Right ventricle myocardium superior (tissue), 1 donor: ENCODE data around the gene COLEC11. TPM values are rescaled to one million over a fixed set of nuclear protein-coding genes. Genes with fewer than 3 reads are reported as not detected.
"Not testable (repeated sequence)": the region's sequence is repeated elsewhere in the genome, so short reads cannot be mapped to it uniquely, and the experiment has no call there.

Source experiments
- ATAC-seq: fragments of 200-7000 bp; cut with Tn5 transposase; one replicate; pipeline ENCODE4 v1.9.1; 2020; ENCODE audit warnings: mild to moderate bottlenecking; ENCODE audit not compliant: poor library complexity
- DNase-seq: peaks from one replicate; pipeline ENCODE4 v3.0.0-alpha.2; 2020
- intact Hi-C: fragments of 100-400 bp; cut with DNase I; formaldehyde crosslinking; loops from one replicate; pipeline ENCODE4 v1.11.2; 2022
- total RNA-seq: library from RNA; stranded (reverse); fragmentation: NEBNext Ultra II Directional; extraction: Animal tissue kit (Norgen Biotek cat#: 25700); gene quantifications from one replicate; pipeline ENCODE4 v1.2.1, GENCODE V29; 2021
- donor health status: DM: no; HTN: yes; CAD: no; lungs with severe emphysema.

The COLEC11 gene
- total RNA-seq, 1 donor from 2014 or later: 2.9 TPM

- intact Hi-C loops: no loop called here
- DNase-seq (no peak), ATAC-seq (no peak)
These were observed 6.8 kb downstream of the COLEC11 start for GRCh38 chr2:3601561-3602271.

GRCh38 chr2:3602553-3603339 is 7.8 kb downstream of the COLEC11 start:
- no peak for DNase-seq
- no peak for ATAC-seq
- intact Hi-C loops: no loop called here

DNA sequence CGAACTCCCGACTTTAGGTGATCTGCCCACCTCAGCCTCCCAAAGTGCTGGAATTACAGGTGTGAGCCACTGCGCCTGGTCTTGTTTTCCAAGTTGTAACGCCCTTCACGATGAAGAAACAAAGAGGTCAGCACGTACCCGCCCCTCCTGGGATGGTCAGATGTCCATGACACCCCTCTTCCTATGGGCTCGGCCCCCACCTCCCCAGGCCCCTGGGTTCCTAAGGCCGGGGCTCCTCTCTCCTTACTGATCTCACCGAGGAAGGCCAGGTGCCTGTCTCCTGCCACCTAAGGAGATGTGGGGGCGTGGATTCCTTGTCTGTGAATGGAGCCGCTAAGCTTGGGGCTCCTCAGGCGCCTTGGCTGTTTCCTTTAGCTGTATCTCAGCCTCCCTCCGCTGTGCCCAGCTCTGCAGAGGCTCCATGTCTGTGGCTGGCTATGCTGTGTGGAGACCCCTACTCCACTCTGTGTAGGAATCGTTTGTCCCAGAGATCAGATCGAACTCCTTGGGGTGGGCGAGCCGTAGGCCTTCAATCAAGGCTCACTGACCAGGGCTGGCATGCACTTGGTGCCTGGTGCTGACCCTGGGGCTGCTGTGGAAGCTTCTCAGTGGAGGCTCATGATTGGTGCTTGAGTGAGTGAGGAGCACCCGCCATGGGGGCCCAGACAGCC is 8.8 kb downstream of the COLEC11 start:
- ATAC-seq (no peak), DNase-seq (no peak)
- intact Hi-C loops: no loop called here

- no peak for DNase-seq
- no peak for ATAC-seq
- intact Hi-C loops: no loop called here
These were observed 9.4 kb downstream of the COLEC11 start for GRCh38 chr2:3604207-3604877.

DNA sequence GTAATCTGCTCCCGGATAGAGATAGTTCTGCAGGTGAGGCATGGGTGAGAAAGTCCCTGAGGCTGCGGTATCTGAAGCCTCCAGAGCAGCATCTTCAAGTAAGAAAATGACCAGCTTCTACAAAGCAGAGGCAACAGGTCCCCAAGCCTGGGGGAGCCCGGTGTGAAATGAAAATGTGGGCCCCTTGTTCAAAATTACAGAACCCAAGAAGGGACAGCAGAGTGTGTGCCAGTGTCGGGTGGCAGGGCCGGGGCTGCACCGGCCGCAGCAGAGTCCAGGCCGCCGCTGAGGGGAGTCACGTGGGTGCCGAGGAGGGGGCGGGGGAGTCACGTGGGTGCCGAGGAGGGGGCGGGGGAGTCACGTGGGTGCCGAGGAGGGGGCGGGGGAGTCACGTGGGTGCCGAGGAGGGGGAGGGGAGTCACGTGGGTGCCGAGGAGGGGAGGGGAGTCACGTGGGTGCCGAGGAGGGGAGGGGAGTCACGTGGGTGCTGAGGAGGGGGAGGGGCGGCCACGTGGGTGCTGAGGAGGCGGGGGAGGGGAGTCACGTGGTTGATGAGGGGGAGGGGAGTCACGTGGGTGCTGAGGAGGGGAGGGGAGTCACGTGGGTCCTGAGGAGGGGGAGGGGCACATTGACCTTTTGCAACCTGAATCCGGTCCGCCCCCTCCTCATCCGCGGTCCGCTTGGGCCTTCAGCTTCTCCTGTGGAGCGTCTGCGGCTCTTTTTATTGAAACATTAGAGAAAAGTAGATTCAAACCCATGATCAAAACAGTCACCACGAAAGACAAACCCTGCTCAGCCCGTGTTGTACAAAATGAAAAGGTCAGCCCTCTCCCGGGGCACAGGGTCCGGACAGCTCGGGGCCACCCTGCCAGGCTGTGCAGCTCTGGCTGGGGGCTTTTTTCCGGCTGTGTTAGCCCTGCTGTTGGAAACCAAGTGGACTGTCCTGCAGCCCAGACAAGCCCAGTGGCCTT is 10.4 kb downstream of the COLEC11 start:
- ATAC-seq (no peak), DNase-seq (no peak)
- intact Hi-C loops: no loop called here

GRCh38 chr2:3606028-3606369 is 11.1 kb downstream of the COLEC11 start:
- DNase-seq (no peak), ATAC-seq (no peak)
- intact Hi-C loops: no loop called here

GRCh38 chr2:3606370-3607201 is 11.7 kb downstream of the COLEC11 start:
- ATAC-seq (no peak), DNase-seq (no peak)
- intact Hi-C loops: no loop called here

DNA sequence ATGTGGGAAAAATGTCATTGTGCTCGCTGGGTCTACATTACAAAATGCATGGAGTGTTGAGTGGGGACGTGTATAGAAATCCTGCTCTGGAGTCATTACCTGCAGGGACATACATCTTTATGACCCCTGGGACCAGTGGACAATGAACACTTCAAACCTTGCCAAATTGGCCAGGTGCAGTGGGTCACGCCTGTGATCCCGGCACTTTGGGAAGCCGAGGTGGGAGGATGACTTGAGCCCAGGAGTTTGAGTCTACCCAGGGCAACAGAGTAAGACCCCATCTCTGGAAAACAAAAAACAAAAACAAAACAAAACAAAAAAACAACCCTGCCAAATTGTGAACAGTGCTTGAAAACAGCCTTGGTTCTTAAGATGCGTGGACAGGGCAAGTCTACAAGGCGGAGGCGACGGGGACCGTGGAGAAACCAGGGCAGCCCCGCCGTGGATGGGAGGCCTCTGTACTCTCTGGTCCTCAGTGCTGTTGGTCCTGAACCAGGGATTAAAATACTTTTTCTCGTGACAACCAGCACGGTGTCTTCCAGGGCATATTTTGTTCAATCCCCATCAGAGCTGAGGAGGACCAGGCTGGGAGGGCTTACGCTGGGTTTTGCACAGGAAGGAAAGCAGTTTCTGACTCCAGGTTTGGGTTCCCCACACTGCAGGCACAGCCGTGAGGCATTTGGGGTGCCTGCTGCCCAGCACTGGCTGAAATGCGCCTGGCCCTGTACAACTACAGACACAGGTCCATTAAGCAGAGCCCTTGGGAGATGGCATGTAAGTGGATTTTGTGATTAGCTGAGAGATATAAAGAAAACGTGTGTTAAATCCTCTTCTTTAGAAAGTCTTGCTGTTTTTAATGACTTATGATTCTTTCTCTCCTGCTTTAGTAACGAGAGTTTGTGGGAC is 13.7 kb downstream of the COLEC11 start:
- intact Hi-C loops: no loop called here
- no peak for DNase-seq
- ATAC-seq: no peak

- intact Hi-C loops, ATAC-seq, DNase-seq: not testable (repeated sequence)
These were observed 14.4 kb downstream of the COLEC11 start for GRCh38 chr2:3609279-3609673.

DNA sequence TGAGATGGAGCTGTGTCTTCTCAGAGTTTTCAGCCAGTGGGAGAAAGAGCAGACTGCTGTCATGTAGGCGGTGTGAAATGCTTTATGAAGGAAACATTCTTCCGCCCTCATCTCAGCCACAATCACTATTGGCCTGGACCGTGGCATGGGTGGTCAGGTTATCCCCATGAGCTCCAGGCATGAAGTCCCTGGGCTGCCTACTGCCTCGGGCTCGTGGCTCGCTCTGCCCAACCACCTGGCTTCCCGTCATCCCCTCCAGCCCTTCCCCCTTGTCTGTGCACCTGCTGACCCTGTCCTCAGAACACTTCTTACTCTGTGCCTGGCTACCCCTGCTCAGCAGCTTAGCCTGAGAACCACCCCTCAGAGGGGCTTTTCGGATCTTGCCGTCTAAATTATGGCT is 15.5 kb downstream of the COLEC11 start:
- no peak for DNase-seq
- intact Hi-C loops: no loop called here
- no peak for ATAC-seq

DNA sequence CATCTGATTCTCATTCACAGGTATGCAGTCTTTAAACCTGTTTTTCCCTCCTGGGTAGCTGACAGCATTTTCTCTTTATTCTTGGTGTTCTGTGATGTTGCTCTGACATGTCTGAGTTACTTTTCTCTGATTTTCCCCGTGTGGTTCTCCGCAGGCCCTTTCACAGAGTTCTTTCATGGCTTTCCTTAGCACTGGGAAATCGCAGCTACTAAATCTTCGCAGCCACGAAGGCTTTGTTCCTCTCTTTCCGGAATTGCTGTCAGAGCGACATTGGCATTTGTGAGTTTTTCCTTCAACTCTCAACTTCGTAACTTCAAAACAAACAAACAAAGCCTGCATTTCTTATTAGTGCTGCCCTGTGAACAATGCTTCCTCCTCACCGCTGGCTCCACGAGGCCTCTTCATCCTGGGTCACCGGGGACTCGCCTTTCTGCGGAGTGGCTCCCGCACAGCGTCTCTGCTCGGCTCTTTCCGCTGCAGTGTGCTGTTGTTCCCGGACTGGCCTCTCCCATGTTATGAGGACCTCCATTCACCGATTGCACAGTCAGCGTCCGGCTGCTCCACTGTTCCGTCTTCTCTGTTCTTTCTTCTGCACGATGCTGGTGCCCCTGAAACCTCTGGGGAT is 16.1 kb downstream of the COLEC11 start:
- no peak for DNase-seq
- no peak for ATAC-seq
- intact Hi-C loops: no loop called here

GRCh38 chr2:3611589-3611988 is 16.7 kb downstream of the COLEC11 start:
- ATAC-seq: no peak
- intact Hi-C loops: no loop called here

GRCh38 chr2:3612639-3613523 is 18.0 kb downstream of the COLEC11 start:
- intact Hi-C loops: no loop called here
- no peak for DNase-seq

More at GRCh38 chr2:3611589-3611988, 16.7 kb downstream of the COLEC11 start:
- DNase-seq: no peak

DNA sequence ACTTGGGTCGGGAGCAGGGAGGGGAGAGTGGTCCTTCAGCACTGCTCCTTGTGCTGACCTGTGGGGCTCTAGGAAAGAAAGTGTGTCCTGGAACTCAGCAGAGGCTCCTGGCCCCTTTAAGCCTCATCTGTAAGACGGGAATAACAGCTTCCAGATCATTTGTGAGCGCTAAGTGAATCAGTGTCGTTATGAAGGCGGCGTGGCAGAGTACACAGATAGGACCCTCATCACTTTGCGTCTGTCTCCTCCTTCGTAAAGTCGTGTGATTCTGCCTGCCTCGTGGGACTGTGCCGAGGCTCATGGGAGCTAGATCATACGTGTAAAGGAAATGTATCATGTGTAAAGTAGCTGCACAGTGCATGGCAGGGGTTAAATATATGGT is 18.6 kb downstream of the COLEC11 start:
- intact Hi-C loops: no loop called here
- ATAC-seq (no peak), DNase-seq (no peak)

More at GRCh38 chr2:3612639-3613523, 18.0 kb downstream of the COLEC11 start:
- ATAC-seq: no peak

GRCh38 chr2:3614743-3615142 is 19.8 kb downstream of the COLEC11 start:
- DNase-seq, ATAC-seq, intact Hi-C loops: not testable (repeated sequence)
